ENCODE measurements around the gene PTPN11. TPM values are rescaled to one million over a fixed set of nuclear protein-coding genes. Genes with fewer than 3 reads are reported as not detected.

Gene PTPN11
- total and polyA plus RNA-seq, 2 of the 8 experiments (the other 6 are each of a cell fraction or from before 2014, with no cell fraction given): 28.3 to 133 TPM

DNA sequence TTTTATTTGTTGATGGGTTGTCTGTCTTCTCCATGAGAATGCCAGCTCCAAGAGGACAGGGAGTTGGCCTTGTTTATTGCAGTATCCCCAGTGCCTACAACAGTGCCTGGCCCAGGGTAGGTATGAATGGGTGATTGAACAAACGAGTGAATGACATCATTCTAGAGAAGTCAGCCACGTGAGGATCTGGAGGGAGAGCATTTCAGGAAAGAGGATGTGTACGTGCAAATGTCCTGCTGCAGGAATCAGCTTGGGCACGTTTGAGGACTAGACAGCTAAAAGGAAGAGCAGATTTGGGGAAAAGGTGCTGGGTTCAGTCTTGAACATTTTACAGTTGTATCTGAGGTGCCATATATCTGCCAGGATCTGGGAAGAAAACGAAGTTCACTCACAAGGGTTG is 97.1 kb downstream of the PTPN11 start (continued):
- TF ChIP-seq CHD7 (IDR thresholded peaks at IDR 0.05; ENCODE audit: insufficient replicate concordance, low read length) (no peak), KDM1A (IDR thresholded peaks at IDR 0.05; ENCODE audit: borderline replicate concordance, low read length) (peak; percentile 81), BRCA1 (IDR thresholded peaks at IDR 0.05; ENCODE audit: low read depth, low read length) (no peak)
- TF ChIP-seq, protein P1, sequence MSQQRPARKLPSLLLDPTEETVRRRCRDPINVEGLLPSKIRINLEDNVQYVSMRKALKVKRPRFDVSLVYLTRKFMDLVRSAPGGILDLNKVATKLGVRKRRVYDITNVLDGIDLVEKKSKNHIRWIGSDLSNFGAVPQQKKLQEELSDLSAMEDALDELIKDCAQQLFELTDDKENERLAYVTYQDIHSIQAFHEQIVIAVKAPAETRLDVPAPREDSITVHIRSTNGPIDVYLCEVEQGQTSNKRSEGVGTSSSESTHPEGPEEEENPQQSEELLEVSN (IDR thresholded peaks at IDR 0.05): no peak
- TF ChIP-seq, protein P2, sequence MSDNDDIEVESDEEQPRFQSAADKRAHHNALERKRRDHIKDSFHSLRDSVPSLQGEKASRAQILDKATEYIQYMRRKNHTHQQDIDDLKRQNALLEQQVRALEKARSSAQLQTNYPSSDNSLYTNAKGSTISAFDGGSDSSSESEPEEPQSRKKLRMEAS (IDR thresholded peaks at IDR 0.05): no peak
